HG03066 (cell line): ENCODE results near the gene NOX4.
"Not testable (repeated sequence)": the region's sequence is repeated elsewhere in the genome, so short reads cannot be mapped to it uniquely, and the experiment has no call there.

Experiments
- ATAC-seq: cut with Tn5 transposase; IDR thresholded peaks from one replicate; pipeline ENCODE4 v1.9.1; 2021; ENCODE audit warnings: low read depth; ENCODE audit not compliant: unreplicated experiment

NOX4 gene

GRCh38 chr11:89310607-89311006, 180.6 kb downstream of the NOX4 start:
- not testable (repeated sequence) for ATAC-seq

- not testable (repeated sequence) for ATAC-seq
Observed at GRCh38 chr11:89309321-89309985, 181.7 kb downstream of the NOX4 start.

GRCh38 chr11:89308272-89308671, 182.9 kb downstream of the NOX4 start:
- ATAC-seq = not testable (repeated sequence)

GRCh38 chr11:89303029-89303428, 188.1 kb downstream of the NOX4 start:
- ATAC-seq = not testable (repeated sequence)

GRCh38 chr11:89295023-89295422, 196.2 kb downstream of the NOX4 start:
- ATAC-seq = not testable (repeated sequence)

- no peak for ATAC-seq
Observed at GRCh38 chr11:89293965-89294679, 197.1 kb downstream of the NOX4 start.

GRCh38 chr11:89288004-89288403, 203.2 kb downstream of the NOX4 start:
- not testable (repeated sequence) for ATAC-seq

GRCh38 chr11:89286601-89287000, 204.6 kb downstream of the NOX4 start:
- not testable (repeated sequence) for ATAC-seq

- not testable (repeated sequence) for ATAC-seq
Observed at GRCh38 chr11:89281032-89281677, 210.0 kb downstream of the NOX4 start.

GRCh38 chr11:89279176-89279575, 212.0 kb downstream of the NOX4 start:
- no peak for ATAC-seq

GRCh38 chr11:89275966-89276365, 215.2 kb downstream of the NOX4 start:
- ATAC-seq = no peak
